Retinal pigment epithelial cell (primary cell): ENCODE data around the gene NSUN3.
A peak's percentile ranks its signal among the peaks of the same experiment; 100 is the strongest.

Experiments
- DNase-seq: peaks from one replicate; pipeline ENCODE4 v3.0.0-alpha.2; 2010; ENCODE audit warnings: low read depth
- H3K4me3 ChIP-seq: 2 replicates; pipeline ENCODE4 v1.5.1; 2011; ENCODE audit warnings: mild to moderate bottlenecking, low read length, control low read depth, moderate library complexity
- TF ChIP-seq, protein P1 (sequence below): conservative IDR thresholded peaks from 2 replicates; pipeline ENCODE4 v1.5.1; 2011; ENCODE audit warnings: low read depth, low read length, control low read depth, inconsistent platforms

The NSUN3 gene

GRCh38 chr3:94167796-94168195, 104.9 kb downstream of the NSUN3 start:
- H3K4me3 ChIP-seq = no peak overlapping the region
- TF ChIP-seq, protein P1, sequence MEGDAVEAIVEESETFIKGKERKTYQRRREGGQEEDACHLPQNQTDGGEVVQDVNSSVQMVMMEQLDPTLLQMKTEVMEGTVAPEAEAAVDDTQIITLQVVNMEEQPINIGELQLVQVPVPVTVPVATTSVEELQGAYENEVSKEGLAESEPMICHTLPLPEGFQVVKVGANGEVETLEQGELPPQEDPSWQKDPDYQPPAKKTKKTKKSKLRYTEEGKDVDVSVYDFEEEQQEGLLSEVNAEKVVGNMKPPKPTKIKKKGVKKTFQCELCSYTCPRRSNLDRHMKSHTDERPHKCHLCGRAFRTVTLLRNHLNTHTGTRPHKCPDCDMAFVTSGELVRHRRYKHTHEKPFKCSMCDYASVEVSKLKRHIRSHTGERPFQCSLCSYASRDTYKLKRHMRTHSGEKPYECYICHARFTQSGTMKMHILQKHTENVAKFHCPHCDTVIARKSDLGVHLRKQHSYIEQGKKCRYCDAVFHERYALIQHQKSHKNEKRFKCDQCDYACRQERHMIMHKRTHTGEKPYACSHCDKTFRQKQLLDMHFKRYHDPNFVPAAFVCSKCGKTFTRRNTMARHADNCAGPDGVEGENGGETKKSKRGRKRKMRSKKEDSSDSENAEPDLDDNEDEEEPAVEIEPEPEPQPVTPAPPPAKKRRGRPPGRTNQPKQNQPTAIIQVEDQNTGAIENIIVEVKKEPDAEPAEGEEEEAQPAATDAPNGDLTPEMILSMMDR = no peak
- DNase-seq = peak; percentile 83

GRCh38 chr3:94171954-94172353, 109.1 kb downstream of the NSUN3 start:
- TF ChIP-seq, protein P1 = no peak
- H3K4me3 ChIP-seq = no peak overlapping the region
- DNase-seq = no peak

DNA sequence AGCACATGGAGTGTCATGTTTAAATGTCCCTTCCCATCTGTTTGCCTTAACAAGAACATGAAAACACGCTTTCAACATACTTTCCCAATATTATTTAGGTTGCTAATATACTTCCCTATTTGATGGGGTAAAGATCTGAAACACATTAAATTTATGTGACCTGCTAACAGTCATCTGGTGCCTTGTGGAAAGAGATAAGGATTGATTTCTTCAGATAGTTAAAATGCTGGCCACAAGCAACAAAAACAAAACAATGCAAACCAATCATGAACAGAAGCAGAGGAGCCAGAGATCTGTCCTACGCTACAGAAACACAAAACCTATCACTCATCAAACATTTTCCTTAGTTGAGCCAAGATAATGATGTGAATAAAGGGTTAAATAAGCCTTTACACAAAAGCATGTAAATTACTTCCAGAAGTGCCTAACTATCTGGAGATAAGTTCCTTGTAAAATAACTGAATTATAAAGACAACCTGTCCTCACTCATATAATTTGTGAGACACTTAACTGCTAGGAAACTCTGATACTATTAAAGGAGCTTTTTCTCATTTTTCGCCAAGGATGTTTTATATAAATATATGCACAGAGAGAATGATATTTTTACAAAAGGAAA, 109.9 kb downstream of the NSUN3 start:
- no peak overlapping the region for H3K4me3 ChIP-seq
- DNase-seq = no peak
- TF ChIP-seq, protein P1 = no peak

- no peak overlapping the region for H3K4me3 ChIP-seq
- peak; percentile 90 for DNase-seq
- TF ChIP-seq, protein P1 = no peak
Measured at GRCh38 chr3:94173673-94174434, 111.0 kb downstream of the NSUN3 start.

DNA sequence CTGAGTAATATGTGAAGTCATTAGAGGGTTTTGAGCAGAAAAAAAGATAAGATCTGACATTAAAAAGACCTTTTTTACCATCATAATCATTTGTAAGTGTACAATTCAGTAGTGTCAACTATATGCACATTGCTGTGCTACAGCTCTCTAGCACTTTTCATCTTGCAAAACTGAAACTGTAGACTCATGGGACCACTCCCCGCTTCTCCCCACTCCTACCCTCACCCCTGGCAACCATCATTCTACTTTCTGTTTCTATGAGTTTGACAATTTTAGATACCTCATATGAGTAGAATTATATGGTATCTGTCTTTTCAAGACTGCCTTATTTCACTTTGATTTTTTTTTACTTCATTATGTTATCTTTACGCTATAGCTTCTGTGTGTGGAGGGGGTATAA, 112.8 kb downstream of the NSUN3 start:
- no peak overlapping the region for H3K4me3 ChIP-seq
- no peak for DNase-seq
- TF ChIP-seq, protein P1 = no peak

DNA sequence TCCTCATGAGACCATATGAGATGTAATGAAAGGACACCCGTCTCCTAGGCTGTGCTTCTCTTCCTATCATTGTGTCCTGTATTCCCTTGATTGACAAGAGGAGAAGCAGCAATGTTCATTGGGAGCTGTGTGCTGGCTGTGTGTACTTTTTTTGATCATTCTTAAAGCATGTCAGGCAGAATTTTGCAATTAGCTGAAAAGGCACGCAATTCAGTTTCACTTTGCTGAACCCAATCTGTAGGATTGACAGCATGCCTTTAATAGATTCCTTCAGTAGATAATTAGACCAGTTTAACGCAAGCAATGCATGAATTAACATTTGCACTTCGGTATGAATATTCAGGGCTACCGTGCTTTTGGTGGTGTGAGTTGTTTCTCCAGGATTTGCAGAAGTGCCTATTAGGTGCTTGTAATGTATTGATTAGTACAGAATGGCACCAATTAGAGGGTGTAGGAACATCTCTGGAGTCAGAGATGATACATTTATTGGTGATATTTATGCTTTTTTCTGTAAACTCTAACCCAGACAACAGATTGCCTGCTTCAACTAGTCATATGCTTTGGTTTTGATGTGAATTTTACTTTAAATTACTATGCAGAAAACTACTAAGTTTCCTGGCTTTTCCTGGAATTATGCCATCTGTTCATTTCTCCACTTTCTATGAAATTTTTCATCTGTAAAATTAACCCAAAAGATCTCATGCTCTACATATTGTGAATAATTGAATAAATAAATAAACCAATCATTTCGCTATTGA, 114.3 kb downstream of the NSUN3 start:
- peak overlapping the region; percentile 6 for H3K4me3 ChIP-seq
- no peak for DNase-seq
- TF ChIP-seq, protein P1 = no peak
